Neural progenitor cell (in vitro differentiated cells): ENCODE measurements around the gene GID4. TPM values are rescaled to one million over a fixed set of nuclear protein-coding genes. Genes with fewer than 3 reads are reported as not detected.

Experiments
- DNase-seq: peaks from one replicate; pipeline ENCODE4 v3.0.0-alpha.2; 2016; ENCODE audit warnings: low spot score
- H2AFZ ChIP-seq: fragments of 200-600 bp; sonication (generic); replicated peaks from 2 replicates; pipeline ENCODE4 v1.6.1; 2016; ENCODE audit warnings: antibody characterized with exemption
- H3F3A ChIP-seq: fragments of 200-600 bp; sonication (generic); 2 replicates; pipeline ENCODE4 v1.6.1; 2016; ENCODE audit warnings: antibody characterized with exemption, low read depth
- H3K27ac ChIP-seq: fragments of 200-600 bp; sonication (generic); 2 replicates; pipeline ENCODE4 v1.5.1; 2016; ENCODE audit warnings: mild to moderate bottlenecking
- H3K27me3 ChIP-seq: fragments of 200-600 bp; sonication (generic); 2 replicates; pipeline ENCODE4 v1.6.1; 2016; ENCODE audit warnings: mild to moderate bottlenecking, moderate library complexity
- H3K36me3 ChIP-seq: fragments of 200-600 bp; sonication (generic); 2 replicates; pipeline ENCODE4 v1.5.1; 2016
- H3K4me1 ChIP-seq: fragments of 200-600 bp; sonication (generic); 2 replicates; pipeline ENCODE4 v1.6.1; 2016; ENCODE audit warnings: mixed run types
- H3K4me2 ChIP-seq: fragments of 200-600 bp; sonication (generic); 2 replicates; pipeline ENCODE4 v1.6.1; 2016
- H3K4me3 ChIP-seq: fragments of 200-600 bp; sonication (generic); 2 replicates; pipeline ENCODE4 v1.5.1; 2016
- H3K79me2 ChIP-seq: fragments of 200-600 bp; sonication (generic); 2 replicates; pipeline ENCODE4 v1.6.1; 2016; ENCODE audit warnings: low read depth
- H3K9ac ChIP-seq: fragments of 200-600 bp; sonication (generic); 2 replicates; pipeline ENCODE4 v1.6.1; 2016
- H3K9me3 ChIP-seq: fragments of 200-600 bp; sonication (generic); 2 replicates; pipeline ENCODE4 v1.5.1; 2016; ENCODE audit warnings: low read depth
- H4K20me1 ChIP-seq: fragments of 200-600 bp; sonication (generic); 2 replicates; pipeline ENCODE4 v1.6.1; 2016; ENCODE audit warnings: low read depth
- H3K27ac Mint-ChIP-seq: 3 replicates; pipeline ENCODE4 v1.8.0; 2021; ENCODE audit warnings: mixed read lengths
- H3K27me3 Mint-ChIP-seq: 2 replicates; pipeline ENCODE4 v1.8.0; 2022; ENCODE audit warnings: low read depth, mild to moderate bottlenecking, inconsistent platforms, moderate library complexity, mixed read lengths; ENCODE audit not compliant: insufficient read depth
- H3K36me3 Mint-ChIP-seq: 3 replicates; pipeline ENCODE4 v1.8.0; 2021; ENCODE audit warnings: mixed read lengths
- H3K4me1 Mint-ChIP-seq: 3 replicates; pipeline ENCODE4 v1.8.0; 2021; ENCODE audit warnings: mixed read lengths
- H3K4me3 Mint-ChIP-seq: 3 replicates; pipeline ENCODE4 v1.8.0; 2021; ENCODE audit warnings: mild to moderate bottlenecking, moderate library complexity, mixed read lengths
- H3K9me3 Mint-ChIP-seq: 3 replicates; pipeline ENCODE4 v1.8.0; 2020; ENCODE audit warnings: mixed read lengths
- CTCF ChIP-seq: fragments of 200-600 bp; sonication (generic); IDR thresholded peaks from 2 replicates; pipeline ENCODE4 v1.5.1; 2017; ENCODE audit warnings: antibody characterized with exemption, mild to moderate bottlenecking
- EZH2 ChIP-seq: fragments of 200-600 bp; sonication (generic); IDR thresholded peaks from 2 replicates; pipeline ENCODE4 v1.6.1; 2017; ENCODE audit warnings: antibody characterized with exemption, mild to moderate bottlenecking, moderate library complexity
- EZH2phosphoT487 ChIP-seq: fragments of 200-600 bp; sonication (generic); IDR thresholded peaks from 2 replicates; pipeline ENCODE4 v1.6.1; 2017; ENCODE audit warnings: antibody characterized with exemption
- total RNA-seq: library from RNA; depleted of rRNA; stranded (reverse); fragments of >200 nt; gene quantifications from 2 replicates; pipeline ENCODE4 v1.2.3, GENCODE V29; 2015; ENCODE audit warnings: low replicate concordance

GID4 gene
- total RNA-seq, 1 donor from 2014 or later, result 10.6 TPM

GRCh38 chr17:17998934-17999333 lies 40.3 kb upstream of the GID4 start:
- H3K4me1 ChIP-seq, result no peaks in the 10 kb centered on the region
- TF ChIP-seq EZH2, result no peak
- no peak for TF ChIP-seq EZH2phosphoT487
- no peak for TF ChIP-seq CTCF
- no peaks in the 10 kb centered on the region for H3K9me3 Mint-ChIP-seq

GRCh38 chr17:17999364-18000029 lies 39.7 kb upstream of the GID4 start:
- Mint-ChIP-seq H3K27me3 (peaks cover 2% of the 10 kb centered on the region), H3K36me3 (no peaks in the 10 kb centered on the region), H3K9me3 (no peaks in the 10 kb centered on the region), H3K4me3 (no peak overlapping the region), H3K27ac (no peak overlapping the region), H3K4me1 (peaks cover 6% of the 10 kb centered on the region)
- Histone ChIP-seq H3K27ac (no peak overlapping the region), H3K4me1 (no peaks in the 10 kb centered on the region), H3K9me3 (no peaks in the 10 kb centered on the region), H3K27me3 (no peaks in the 10 kb centered on the region), H2AFZ (no peak overlapping the region), H4K20me1 (no peaks in the 10 kb centered on the region), H3K36me3 (no peaks in the 10 kb centered on the region), H3K4me3 (no peak overlapping the region), H3F3A (no peaks in the 10 kb centered on the region), H3K4me2 (no peak overlapping the region), H3K79me2 (no peaks in the 10 kb centered on the region), H3K9ac (no peak overlapping the region)
- no peak for DNase-seq
- TF ChIP-seq CTCF, result no peak
- no peak for TF ChIP-seq EZH2
- TF ChIP-seq EZH2phosphoT487, result no peak

More at GRCh38 chr17:17998934-17999333, 40.3 kb upstream of the GID4 start:
- Mint-ChIP-seq H3K36me3 (no peaks in the 10 kb centered on the region), H3K27ac (no peak overlapping the region), H3K4me1 (peaks cover 10% of the 10 kb centered on the region), H3K27me3 (peaks cover 2% of the 10 kb centered on the region), H3K4me3 (no peak overlapping the region)
- Histone ChIP-seq H3K27me3 (no peaks in the 10 kb centered on the region), H3K9me3 (no peaks in the 10 kb centered on the region), H3K79me2 (no peaks in the 10 kb centered on the region), H2AFZ (no peak overlapping the region), H3K36me3 (no peaks in the 10 kb centered on the region), H3F3A (no peaks in the 10 kb centered on the region), H3K9ac (no peak overlapping the region), H4K20me1 (no peaks in the 10 kb centered on the region), H3K4me2 (no peak overlapping the region), H3K4me3 (no peak overlapping the region), H3K27ac (no peak overlapping the region)
- no peak for DNase-seq

- H3K4me1 Mint-ChIP-seq, result peaks cover 2% of the 10 kb centered on the region
- DNase-seq, result no peak
- Histone ChIP-seq H2AFZ (no peak overlapping the region), H3K4me3 (no peak overlapping the region), H3K9me3 (no peaks in the 10 kb centered on the region), H3K4me2 (no peak overlapping the region), H3F3A (no peaks in the 10 kb centered on the region), H3K9ac (no peak overlapping the region), H3K27ac (no peak overlapping the region), H3K27me3 (no peaks in the 10 kb centered on the region), H4K20me1 (no peaks in the 10 kb centered on the region), H3K4me1 (no peaks in the 10 kb centered on the region), H3K79me2 (no peaks in the 10 kb centered on the region), H3K36me3 (no peaks in the 10 kb centered on the region)
- no peaks in the 10 kb centered on the region for H3K9me3 Mint-ChIP-seq
- no peak overlapping the region for H3K27ac Mint-ChIP-seq
- no peak overlapping the region for H3K4me3 Mint-ChIP-seq
- H3K36me3 Mint-ChIP-seq, result no peaks in the 10 kb centered on the region
- peaks cover 2% of the 10 kb centered on the region for H3K27me3 Mint-ChIP-seq
- TF ChIP-seq EZH2 (no peak), CTCF (no peak), EZH2phosphoT487 (no peak)
Observed at GRCh38 chr17:18000030-18000408, 39.2 kb upstream of the GID4 start.
